ENCODE measurements around the gene SLIT3. TPM values are rescaled to one million over a fixed set of nuclear protein-coding genes. Genes with fewer than 3 reads are reported as not detected.

SLIT3 gene
- total and polyA plus RNA-seq, 10 of the 15 experiments (the other 5 are each of a cell fraction or from before 2014, with no cell fraction given), result 0.05 TPM; not detected in 9

GRCh38 chr5:168707716-168708695 is 592.9 kb downstream of the SLIT3 start (continued):
- TF ChIP-seq, protein P1, sequence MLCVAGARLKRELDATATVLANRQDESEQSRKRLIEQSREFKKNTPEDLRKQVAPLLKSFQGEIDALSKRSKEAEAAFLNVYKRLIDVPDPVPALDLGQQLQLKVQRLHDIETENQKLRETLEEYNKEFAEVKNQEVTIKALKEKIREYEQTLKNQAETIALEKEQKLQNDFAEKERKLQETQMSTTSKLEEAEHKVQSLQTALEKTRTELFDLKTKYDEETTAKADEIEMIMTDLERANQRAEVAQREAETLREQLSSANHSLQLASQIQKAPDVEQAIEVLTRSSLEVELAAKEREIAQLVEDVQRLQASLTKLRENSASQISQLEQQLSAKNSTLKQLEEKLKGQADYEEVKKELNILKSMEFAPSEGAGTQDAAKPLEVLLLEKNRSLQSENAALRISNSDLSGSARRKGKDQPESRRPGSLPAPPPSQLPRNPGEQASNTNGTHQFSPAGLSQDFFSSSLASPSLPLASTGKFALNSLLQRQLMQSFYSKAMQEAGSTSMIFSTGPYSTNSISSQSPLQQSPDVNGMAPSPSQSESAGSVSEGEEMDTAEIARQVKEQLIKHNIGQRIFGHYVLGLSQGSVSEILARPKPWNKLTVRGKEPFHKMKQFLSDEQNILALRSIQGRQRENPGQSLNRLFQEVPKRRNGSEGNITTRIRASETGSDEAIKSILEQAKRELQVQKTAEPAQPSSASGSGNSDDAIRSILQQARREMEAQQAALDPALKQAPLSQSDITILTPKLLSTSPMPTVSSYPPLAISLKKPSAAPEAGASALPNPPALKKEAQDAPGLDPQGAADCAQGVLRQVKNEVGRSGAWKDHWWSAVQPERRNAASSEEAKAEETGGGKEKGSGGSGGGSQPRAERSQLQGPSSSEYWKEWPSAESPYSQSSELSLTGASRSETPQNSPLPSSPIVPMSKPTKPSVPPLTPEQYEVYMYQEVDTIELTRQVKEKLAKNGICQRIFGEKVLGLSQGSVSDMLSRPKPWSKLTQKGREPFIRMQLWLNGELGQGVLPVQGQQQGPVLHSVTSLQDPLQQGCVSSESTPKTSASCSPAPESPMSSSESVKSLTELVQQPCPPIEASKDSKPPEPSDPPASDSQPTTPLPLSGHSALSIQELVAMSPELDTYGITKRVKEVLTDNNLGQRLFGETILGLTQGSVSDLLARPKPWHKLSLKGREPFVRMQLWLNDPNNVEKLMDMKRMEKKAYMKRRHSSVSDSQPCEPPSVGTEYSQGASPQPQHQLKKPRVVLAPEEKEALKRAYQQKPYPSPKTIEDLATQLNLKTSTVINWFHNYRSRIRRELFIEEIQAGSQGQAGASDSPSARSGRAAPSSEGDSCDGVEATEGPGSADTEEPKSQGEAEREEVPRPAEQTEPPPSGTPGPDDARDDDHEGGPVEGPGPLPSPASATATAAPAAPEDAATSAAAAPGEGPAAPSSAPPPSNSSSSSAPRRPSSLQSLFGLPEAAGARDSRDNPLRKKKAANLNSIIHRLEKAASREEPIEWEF (IDR thresholded peaks at IDR 0.05; ENCODE audit: insufficient replicate concordance, low read depth, low read length), result no peak
- TF ChIP-seq ZNF217 (IDR thresholded peaks at IDR 0.05) (no peak), KDM1A (IDR thresholded peaks at IDR 0.05; ENCODE audit: borderline replicate concordance) (no peak), IRF4 (IDR thresholded peaks at IDR 0.05; ENCODE audit: low read depth, low read length) (no peak), POLR2AphosphoS5 (IDR thresholded peaks at IDR 0.05; ENCODE audit: low read length) (no peak), EZH2 (IDR thresholded peaks at IDR 0.05; ENCODE audit: borderline replicate concordance, control insufficient read depth, low read depth, low read length) (no peak), RUNX3 (IDR thresholded peaks at IDR 0.05; ENCODE audit: low read length) (no peak), POLR2AphosphoS2 (IDR thresholded peaks at IDR 0.05; ENCODE audit: low read depth, low read length) (no peak), POU2F2 (IDR thresholded peaks at IDR 0.05; ENCODE audit: borderline replicate concordance, low read depth, low read length) (no peak), BMI1 (IDR thresholded peaks at IDR 0.05; ENCODE audit: borderline replicate concordance) (no peak), ATF3 (IDR thresholded peaks at IDR 0.05; ENCODE audit: borderline replicate concordance, extremely low read depth, low read depth, low read length) (no peak), E2F4 (IDR thresholded peaks at IDR 0.05; ENCODE audit: low read depth, low read length) (no peak)
- TF ChIP-seq, protein P2, sequence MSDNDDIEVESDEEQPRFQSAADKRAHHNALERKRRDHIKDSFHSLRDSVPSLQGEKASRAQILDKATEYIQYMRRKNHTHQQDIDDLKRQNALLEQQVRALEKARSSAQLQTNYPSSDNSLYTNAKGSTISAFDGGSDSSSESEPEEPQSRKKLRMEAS (IDR thresholded peaks at IDR 0.05; ENCODE audit: low read depth, low read length), result no peak
- TF ChIP-seq, protein P3, sequence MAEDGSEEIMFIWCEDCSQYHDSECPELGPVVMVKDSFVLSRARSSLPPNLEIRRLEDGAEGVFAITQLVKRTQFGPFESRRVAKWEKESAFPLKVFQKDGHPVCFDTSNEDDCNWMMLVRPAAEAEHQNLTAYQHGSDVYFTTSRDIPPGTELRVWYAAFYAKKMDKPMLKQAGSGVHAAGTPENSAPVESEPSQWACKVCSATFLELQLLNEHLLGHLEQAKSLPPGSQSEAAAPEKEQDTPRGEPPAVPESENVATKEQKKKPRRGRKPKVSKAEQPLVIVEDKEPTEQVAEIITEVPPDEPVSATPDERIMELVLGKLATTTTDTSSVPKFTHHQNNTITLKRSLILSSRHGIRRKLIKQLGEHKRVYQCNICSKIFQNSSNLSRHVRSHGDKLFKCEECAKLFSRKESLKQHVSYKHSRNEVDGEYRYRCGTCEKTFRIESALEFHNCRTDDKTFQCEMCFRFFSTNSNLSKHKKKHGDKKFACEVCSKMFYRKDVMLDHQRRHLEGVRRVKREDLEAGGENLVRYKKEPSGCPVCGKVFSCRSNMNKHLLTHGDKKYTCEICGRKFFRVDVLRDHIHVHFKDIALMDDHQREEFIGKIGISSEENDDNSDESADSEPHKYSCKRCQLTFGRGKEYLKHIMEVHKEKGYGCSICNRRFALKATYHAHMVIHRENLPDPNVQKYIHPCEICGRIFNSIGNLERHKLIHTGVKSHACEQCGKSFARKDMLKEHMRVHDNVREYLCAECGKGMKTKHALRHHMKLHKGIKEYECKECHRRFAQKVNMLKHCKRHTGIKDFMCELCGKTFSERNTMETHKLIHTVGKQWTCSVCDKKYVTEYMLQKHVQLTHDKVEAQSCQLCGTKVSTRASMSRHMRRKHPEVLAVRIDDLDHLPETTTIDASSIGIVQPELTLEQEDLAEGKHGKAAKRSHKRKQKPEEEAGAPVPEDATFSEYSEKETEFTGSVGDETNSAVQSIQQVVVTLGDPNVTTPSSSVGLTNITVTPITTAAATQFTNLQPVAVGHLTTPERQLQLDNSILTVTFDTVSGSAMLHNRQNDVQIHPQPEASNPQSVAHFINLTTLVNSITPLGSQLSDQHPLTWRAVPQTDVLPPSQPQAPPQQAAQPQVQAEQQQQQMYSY (CRISPR knock-in tag; IDR thresholded peaks at IDR 0.05), result no peak
